ENCODE data around the gene SCN9A.
A peak's percentile ranks its signal among the peaks of the same experiment; 100 is the strongest.
"Not testable (repeated sequence)": the region's sequence is repeated elsewhere in the genome, so short reads cannot be mapped to it uniquely, and the experiment has no call there.

The SCN9A gene

DNA sequence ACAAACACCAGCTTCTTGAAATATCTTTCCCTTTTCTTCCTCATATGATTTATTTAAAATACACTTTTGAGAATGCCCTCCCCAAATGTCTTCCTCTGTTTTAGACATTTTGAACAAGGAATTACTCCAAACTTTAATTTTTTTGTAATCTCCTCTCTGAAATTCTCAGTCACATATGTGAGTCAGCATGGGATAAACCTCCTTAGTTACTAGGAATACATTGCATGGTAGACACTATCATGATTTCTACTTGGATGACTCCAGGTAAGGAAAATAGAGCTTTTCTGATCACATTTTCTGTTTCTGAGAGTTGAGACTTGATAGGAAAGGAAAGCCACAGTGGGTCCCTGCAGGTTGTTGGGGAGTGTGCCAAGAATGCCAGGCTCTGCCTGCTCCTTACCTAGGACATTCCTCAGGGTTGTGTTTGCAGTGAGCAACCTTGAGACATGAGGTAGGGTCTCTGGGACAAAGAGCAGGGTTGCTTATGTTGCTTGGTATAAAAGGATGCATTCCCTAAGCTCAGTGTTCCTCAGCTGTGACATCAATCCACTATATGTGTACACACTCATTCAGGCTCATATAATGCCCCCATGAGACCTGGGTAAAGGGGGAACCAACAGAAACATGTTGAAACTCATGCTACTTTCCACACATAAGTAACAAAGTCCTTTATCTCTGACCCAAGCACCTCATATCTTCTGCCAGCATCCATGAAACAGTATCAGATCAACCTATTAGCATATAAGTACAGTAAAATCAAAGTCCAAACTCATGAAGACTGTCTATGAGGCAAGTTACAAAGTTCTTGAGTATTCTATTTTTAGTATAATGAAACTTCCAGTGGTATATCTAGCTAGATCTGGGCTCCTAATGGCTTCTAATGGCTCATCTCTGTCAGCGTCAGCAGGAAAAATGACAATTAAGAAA is 135.1 kb downstream of the SCN9A start:
- no peak for DNase-seq (ENCODE audit: low spot score)

- DNase-seq (ENCODE audit: low spot score), result no peak
Measured at GRCh38 chr2:166239548-166239947, 136.2 kb downstream of the SCN9A start.

DNA sequence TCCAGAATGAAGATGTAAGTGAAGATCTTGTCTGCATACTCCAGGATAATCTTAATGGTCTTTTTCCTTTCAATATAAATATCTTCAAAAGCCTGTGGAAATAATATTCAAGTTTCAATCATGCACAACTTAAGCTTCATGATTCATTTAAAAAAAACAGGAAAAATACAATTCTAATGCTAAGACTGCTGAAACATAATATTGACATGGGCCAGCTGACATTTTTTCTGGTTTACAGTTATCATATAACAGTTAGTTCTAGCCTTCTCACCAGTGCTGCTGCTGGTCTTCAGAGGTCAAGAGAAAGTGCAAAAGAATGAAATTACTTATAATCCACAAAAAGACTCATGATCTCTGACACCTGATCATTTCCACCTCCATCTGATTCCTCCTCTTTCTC is 137.6 kb downstream of the SCN9A start:
- DNase-seq (ENCODE audit: low spot score), result no peak

DNA sequence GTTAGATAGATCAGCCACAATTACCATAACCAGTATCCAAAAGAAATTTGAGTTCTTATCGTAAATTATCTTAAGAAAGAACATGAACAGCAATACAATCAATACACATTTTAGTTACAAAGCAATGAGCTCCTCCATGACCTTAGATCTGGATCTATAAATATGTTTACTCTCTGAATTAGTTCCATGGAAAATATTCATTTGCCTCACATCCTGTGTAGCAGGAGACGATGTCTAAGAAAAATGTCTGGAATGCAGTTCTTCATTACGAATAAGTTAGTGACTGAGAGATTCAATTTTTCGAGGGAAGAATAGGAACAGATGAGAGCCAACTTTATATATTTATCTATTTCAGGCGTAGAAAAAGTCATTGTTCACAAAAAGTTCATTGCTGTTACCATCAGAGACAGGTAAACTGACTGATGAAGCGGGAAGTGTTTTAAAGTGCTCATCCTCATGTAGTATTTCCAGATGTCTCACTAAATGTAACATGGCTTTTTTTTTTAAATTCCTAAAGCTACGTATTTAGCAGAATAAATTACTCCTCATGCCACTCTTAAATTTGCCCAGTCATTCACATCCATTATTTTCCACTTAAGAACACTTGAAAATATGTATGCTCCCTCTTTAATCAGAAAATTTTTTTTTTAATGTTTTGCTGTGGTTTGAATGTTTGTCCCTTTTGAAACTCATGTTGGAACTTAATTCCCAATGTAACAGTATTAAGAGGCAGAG is 141.5 kb downstream of the SCN9A start:
- DNase-seq (ENCODE audit: low spot score), result no peak

- DNase-seq (ENCODE audit: low spot score), result no peak
Measured at GRCh38 chr2:166233244-166233643, 142.5 kb downstream of the SCN9A start.

DNA sequence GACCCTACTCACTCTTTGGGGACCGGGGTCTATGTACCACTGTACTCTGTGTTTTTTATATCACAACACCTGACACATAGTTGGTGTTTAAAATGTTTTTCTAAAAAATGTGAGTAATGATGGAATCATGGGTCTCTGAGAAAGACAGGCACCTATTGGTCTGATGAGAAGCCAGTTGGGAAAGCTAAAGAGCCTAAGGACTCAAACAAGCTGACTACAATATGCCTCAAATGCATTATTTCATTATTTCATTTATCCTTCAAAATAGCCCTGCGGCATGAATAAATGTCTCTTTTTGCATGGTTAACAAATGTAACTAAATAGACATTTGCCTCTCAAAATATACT is 145.0 kb downstream of the SCN9A start:
- DNase-seq (ENCODE audit: low spot score), result no peak

DNA sequence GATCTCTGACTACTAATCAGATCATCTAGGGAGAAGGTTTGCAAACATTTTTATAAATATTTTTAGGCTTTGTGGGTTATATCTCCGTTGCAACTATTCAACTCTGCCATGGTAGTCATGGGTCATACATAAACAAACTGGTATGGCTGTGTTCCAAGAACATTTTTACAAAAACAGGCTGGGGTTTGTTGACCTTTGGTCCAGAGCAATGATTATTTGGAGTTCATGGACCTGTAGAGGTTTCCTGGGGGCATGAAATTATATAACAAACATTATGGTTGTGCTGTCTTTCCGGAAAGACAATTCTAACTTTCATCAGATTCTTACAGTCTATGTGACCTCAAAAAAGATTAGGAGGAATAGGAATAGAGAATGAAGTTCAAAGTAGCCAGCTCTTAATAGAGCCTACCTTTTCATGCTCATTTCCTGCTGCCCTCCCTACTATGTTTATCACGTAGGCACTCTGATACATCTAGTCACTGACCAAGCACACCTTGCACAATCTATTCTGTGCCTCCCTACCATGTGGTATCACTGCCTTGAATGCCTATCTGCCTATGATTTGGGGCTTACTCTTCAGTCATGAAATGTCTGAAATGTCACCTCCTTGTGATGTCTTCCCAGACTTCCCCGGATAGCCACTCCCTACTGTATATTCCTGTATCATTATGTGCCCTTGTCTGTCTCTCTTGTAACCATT is 145.6 kb downstream of the SCN9A start:
- no peak for DNase-seq (ENCODE audit: low spot score)

DNA sequence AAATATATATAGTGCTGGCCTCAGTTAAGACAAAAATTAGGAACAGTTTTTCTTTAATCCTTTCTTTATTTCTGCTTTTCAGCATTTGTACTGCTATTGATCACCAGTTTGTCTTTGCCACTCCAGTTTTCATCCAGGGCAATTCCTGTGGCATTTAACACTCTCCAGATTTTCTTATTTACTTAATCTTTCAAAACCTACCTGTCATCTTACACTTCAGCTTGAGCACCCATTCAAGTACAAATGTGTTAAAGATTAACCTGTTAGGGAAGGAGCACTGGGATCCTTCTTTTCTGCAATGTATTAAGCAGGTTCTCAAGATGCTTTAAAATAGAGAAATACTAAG is 146.1 kb downstream of the SCN9A start:
- no peak for DNase-seq (ENCODE audit: low spot score)

DNA sequence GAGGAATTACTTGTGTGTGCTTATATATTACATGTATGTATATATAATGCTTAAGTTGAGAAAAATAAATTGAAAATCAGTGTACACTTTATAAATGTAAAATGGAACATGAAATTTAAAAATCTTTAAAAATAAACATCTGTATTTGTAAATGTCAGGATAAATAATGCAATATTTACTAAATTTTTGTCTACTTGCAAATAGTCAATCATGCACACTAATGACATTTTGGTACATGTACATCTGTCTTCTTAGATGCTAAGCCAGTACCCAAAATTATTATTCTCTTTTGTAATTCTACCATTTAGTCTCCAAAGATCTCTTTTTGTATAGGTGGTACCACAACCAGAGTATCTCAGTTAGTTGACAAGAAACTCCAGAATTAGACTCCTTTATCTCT is 151.5 kb downstream of the SCN9A start:
- DNase-seq (ENCODE audit: low spot score), result no peak

- no peak for DNase-seq (ENCODE audit: low spot score)
Measured at GRCh38 chr2:166223298-166223697, 152.4 kb downstream of the SCN9A start.

- no peak for DNase-seq (ENCODE audit: low spot score)
Measured at GRCh38 chr2:166211079-166211478, 164.7 kb downstream of the SCN9A start.

DNA sequence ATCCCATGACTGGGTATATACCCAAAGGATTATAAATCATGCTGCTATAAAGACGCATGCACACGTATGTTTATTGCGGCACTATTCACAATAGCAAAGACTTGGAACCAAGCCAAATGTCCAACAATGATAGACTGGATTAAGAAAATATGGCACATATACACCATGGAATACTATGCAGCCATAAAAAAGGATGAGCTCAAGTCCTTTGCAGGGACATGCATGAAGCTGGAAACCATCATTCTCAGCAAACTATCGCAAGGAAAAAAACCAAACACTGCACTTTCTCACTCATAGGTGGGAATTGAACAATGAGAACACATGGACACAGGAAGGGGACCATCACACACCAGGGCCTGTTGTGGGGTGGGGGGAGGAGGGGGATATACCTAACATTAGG is 165.8 kb downstream of the SCN9A start:
- DNase-seq (ENCODE audit: low spot score), result not testable (repeated sequence)

DNA sequence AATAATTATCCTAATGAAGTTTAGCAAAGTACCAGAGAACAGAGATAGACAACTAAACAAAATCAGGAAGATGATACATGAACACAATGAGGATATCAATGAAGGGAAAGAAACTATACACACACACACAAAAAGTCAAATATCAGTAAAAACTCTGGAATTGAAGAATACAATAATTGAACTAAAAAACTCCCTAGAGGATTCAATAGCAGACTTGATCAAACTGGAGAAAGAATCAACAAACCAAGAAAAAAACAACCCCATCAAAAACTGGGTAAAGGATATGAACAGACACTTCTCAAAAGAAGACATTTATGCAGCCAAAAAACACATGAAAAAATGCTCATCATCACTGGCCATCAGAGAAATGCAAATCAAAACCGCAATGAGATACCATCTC is 166.4 kb downstream of the SCN9A start:
- DNase-seq (ENCODE audit: low spot score), result not testable (repeated sequence)

GRCh38 chr2:166206153-166206552 is 169.6 kb downstream of the SCN9A start:
- DNase-seq (ENCODE audit: low spot score), result not testable (repeated sequence)

- DNase-seq (ENCODE audit: low spot score), result no peak
Measured at GRCh38 chr2:166202778-166203177, 173.0 kb downstream of the SCN9A start.

GRCh38 chr2:166197446-166197845 is 178.3 kb downstream of the SCN9A start:
- no peak for DNase-seq (ENCODE audit: low spot score)

- DNase-seq (ENCODE audit: low spot score), result no peak
Measured at GRCh38 chr2:166193407-166193806, 182.3 kb downstream of the SCN9A start.

DNA sequence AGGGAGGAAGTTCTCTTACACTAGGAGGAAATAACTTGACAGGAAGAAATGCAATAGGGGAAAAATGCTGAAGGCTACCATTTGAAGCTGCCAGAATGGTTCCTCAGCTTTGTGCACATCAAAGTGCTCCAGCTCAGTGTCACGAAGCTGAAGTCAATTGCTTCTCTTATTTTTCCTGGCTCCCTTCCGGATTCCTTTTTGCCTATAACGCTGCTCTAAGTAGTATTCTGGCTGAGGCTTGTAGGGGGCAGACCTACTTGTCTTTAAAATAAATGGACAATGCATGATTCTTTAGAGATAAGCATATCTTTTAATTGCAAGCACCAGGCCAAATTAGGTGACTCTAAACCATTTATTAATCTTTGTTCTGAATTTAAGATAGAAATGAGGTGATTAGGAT is 187.7 kb downstream of the SCN9A start:
- DNase-seq (ENCODE audit: low spot score), result no peak

GRCh38 chr2:166184789-166185188 is 191.0 kb downstream of the SCN9A start:
- no peak for DNase-seq (ENCODE audit: low spot score)

GRCh38 chr2:166181813-166182154 is 194.0 kb downstream of the SCN9A start:
- DNase-seq (ENCODE audit: low spot score), result no peak

- DNase-seq (ENCODE audit: low spot score), result peak; percentile 37
Measured at GRCh38 chr2:166180951-166181812, 194.6 kb downstream of the SCN9A start.

DNA sequence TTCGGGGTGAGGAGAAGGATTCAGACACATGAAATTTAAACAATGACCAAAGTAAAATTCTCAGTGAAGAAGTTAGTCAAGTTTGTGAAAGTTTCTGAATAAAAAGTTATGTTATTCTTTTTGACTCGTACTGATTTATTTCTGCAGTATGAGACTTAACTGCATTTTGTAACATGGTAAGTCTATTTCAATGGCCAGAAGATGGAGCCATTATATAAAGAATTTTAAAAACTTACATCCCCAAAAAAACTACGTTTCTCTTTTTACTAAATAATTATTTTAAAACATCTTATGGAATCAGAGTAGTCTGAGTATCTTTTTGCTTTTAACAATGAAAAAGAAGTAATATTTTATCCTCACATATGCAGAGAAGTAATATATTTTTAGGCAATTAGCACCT is 196.5 kb downstream of the SCN9A start:
- no peak for DNase-seq (ENCODE audit: low spot score)
